Esophagus muscularis mucosa (tissue), 4 donors: ENCODE measurements around the gene FOXO3. TPM values are rescaled to one million over a fixed set of nuclear protein-coding genes. Genes with fewer than 3 reads are reported as not detected.

Source experiments
- DNase-seq: peaks from one replicate; pipeline ENCODE4 v3.0.0-alpha.2; 2017; ENCODE audit errors: extremely low spot score
- H3K27ac ChIP-seq, 4 donors: fragments of 200-600 bp; sonication (generic); replicated peaks in 1 of 4; 1 replicate in 3 of 4; 2 replicates in 1 of 4; pipeline ENCODE4 v1.5.1; 2016 to 2019; ENCODE audit warnings: mild to moderate bottlenecking in 1 of 4
- H3K27me3 ChIP-seq, 4 donors: fragments of 200-600 bp; sonication (generic); one replicate each; pipeline versions ENCODE4 v1.5.1 to v1.6.0; 2016 to 2019
- H3K36me3 ChIP-seq, 4 donors: fragments of 200-600 bp; sonication (generic); one replicate each; pipeline ENCODE4 v1.5.1; 2016 to 2019
- H3K4me1 ChIP-seq, 4 donors: fragments of 200-600 bp; sonication (generic); one replicate each; pipeline ENCODE4 v1.5.1; 2016 to 2019
- H3K4me3 ChIP-seq, 4 donors: fragments of 200-600 bp; sonication (generic); 1 replicate in 2 of 4; 2 replicates in 2 of 4; pipeline ENCODE4 v1.5.1; 2016 to 2019; ENCODE audit warnings: mild to moderate bottlenecking in 4 of 4, moderate library complexity in 1 of 4
- H3K9me3 ChIP-seq, 4 donors: fragments of 200-600 bp; sonication (generic); 1 replicate in 3 of 4; 2 replicates in 1 of 4; pipeline ENCODE4 v1.5.1; 2016 to 2019
- CTCF ChIP-seq, 3 experiments: fragments of 200-600 bp in 2 of 3; fragments of 450-650 bp in 1 of 3; sonication (generic) in 2 of 3; IDR thresholded peaks; one replicate each; pipeline ENCODE4 v1.5.1; 2017 to 2019; ENCODE audit warnings: antibody characterized with exemption in 3 of 3, mild to moderate bottlenecking in 2 of 3, moderate library complexity in 1 of 3
- EP300 ChIP-seq: sonication (generic); formaldehyde crosslinking; IDR thresholded peaks from one replicate; pipeline ENCODE4 v1.6.1; 2017; ENCODE audit warnings: antibody characterized with exemption
- POLR2A ChIP-seq: fragments of 450-650 bp; IDR thresholded peaks from one replicate; pipeline ENCODE4 v1.6.1; 2017; ENCODE audit warnings: antibody characterized with exemption, moderate library complexity, mild to moderate bottlenecking, low read depth
- POLR2AphosphoS5 ChIP-seq, 2 donors: sonication (generic); formaldehyde crosslinking; IDR thresholded peaks; one replicate each; pipeline ENCODE4 v1.6.1; 2017; ENCODE audit warnings: antibody characterized with exemption in 2 of 2
- WGBS: methylation state at CpG from one replicate; pipeline ENCODE4 v1.1.5; 2018; 5-methylcytosine and 5-hydroxymethylcytosine counted together
- intact Hi-C: fragments of 100-400 bp; cut with DNase I; formaldehyde crosslinking; loops from one replicate; pipeline ENCODE4 v1.15.1; 2023
- total RNA-seq, 4 donors: library from RNA; depleted of rRNA; stranded (reverse); fragments of >200 nt; gene quantifications; one replicate each; pipeline versions ENCODE4 v1.1.0 to v1.2.1, GENCODE V29; 2016

Gene FOXO3
- total RNA-seq, 4 donors from 2014 or later, result 92.2 to 154 (median 122) TPM

- WGBS, result 72% methylated on average over 4 of the region's 4 CpGs
- Histone ChIP-seq H3K4me1 (peaks cover 97 to 100% (median 100%) of the 10 kb centered on the region in 4 donors), H3K9me3 (no peaks in the 10 kb centered on the region), H3K4me3 (no peak overlapping the region), H3K36me3 (no peaks in the 10 kb centered on the region), H3K27me3 (no peaks in the 10 kb centered on the region), H3K27ac (peak overlapping the region; percentile 84 to 89 (median 86))
- intact Hi-C loops, result loop anchor here (5.0 kb wide), 1 partner anchor 58 kb away; no protein-coding TSS in a partner anchor
- no peak for DNase-seq
- TF ChIP-seq EP300 (no peak), CTCF (IDR thresholded peaks at IDR 0.05) (no peak), POLR2A (no peak), POLR2AphosphoS5 (IDR thresholded peaks at IDR 0.05) (no peak)
Observed at GRCh38 chr6:108594640-108595039, 33.9 kb downstream of the FOXO3 start.

GRCh38 chr6:108596956-108597355 is 36.2 kb downstream of the FOXO3 start:
- H3K9me3 ChIP-seq, result no peaks in the 10 kb centered on the region
- intact Hi-C loops, result no loop called here
- H3K4me1 ChIP-seq, result peaks cover 73 to 100% (median 92%) of the 10 kb centered on the region in 4 donors
- no peak for DNase-seq
- H3K4me3 ChIP-seq, result no peak overlapping the region
- H3K27me3 ChIP-seq, result no peaks in the 10 kb centered on the region
- peak overlapping the region; percentile 4 to 62 (median 62) for H3K27ac ChIP-seq
- no peaks in the 10 kb centered on the region for H3K36me3 ChIP-seq
- TF ChIP-seq POLR2AphosphoS5 (IDR thresholded peaks at IDR 0.05), result no peak

- Histone ChIP-seq H3K9me3 (no peaks in the 10 kb centered on the region), H3K27me3 (no peaks in the 10 kb centered on the region), H3K4me1 (peaks cover 66 to 97% (median 90%) of the 10 kb centered on the region in 4 donors), H3K36me3 (no peaks in the 10 kb centered on the region), H3K4me3 (no peak overlapping the region), H3K27ac (peak overlapping the region; percentile 45 to 62 (median 62))
- WGBS, result 40% methylated on average over 5 of the region's 5 CpGs
- intact Hi-C loops, result no loop called here
- DNase-seq, result no peak
- TF ChIP-seq POLR2A (no peak), POLR2AphosphoS5 (IDR thresholded peaks at IDR 0.05) (peak; percentile 18 to 33)
Observed at GRCh38 chr6:108597572-108598304, 37.0 kb downstream of the FOXO3 start.

GRCh38 chr6:108598305-108598863 is 37.7 kb downstream of the FOXO3 start:
- WGBS, result 60% methylated on average over 2 of the region's 2 CpGs
- H3K4me3 ChIP-seq, result no peak overlapping the region
- intact Hi-C loops, result no loop called here

DNA sequence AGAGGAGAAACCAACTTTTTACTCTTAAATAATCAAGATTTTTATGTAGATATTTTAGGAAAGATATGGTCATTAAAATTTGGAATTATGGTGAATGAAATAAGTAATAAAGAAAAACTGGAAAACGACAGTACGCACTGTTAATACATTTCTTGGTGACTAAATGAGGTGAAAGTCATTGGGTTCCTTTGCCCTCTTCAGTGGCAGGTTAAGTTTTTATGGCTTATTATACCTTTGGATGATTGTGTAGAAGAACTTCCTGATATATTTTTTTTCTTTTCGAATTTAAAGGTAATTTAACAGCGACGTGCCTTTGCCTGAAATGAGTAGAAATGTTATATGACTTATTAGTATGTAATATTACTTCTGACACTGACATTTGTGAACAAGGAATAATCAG is 43.4 kb downstream of the FOXO3 start:
- no peak overlapping the region for H3K27ac ChIP-seq
- TF ChIP-seq POLR2A, result no peak
- TF ChIP-seq CTCF (IDR thresholded peaks at IDR 0.05), result no peak
- TF ChIP-seq EP300, result no peak
- no peak for TF ChIP-seq POLR2AphosphoS5 (IDR thresholded peaks at IDR 0.05)
- no peaks in the 10 kb centered on the region for H3K27me3 ChIP-seq
- DNase-seq, result no peak
- intact Hi-C loops, result no loop called here
- WGBS, result 94% methylated on average over 5 of the region's 5 CpGs
- no peaks in the 10 kb centered on the region for H3K36me3 ChIP-seq
- H3K9me3 ChIP-seq, result no peaks in the 10 kb centered on the region
- no peak overlapping the region for H3K4me3 ChIP-seq
- H3K4me1 ChIP-seq, result peaks cover 50 to 90% (median 81%) of the 10 kb centered on the region in 4 donors

More at GRCh38 chr6:108598305-108598863, 37.7 kb downstream of the FOXO3 start:
- Histone ChIP-seq H3K4me1 (peaks cover 61 to 92% (median 84%) of the 10 kb centered on the region in 4 donors), H3K9me3 (no peaks in the 10 kb centered on the region), H3K27ac (peak overlapping the region; percentile 45 to 62 (median 62)), H3K27me3 (no peaks in the 10 kb centered on the region), H3K36me3 (no peaks in the 10 kb centered on the region)
- no peak for DNase-seq
- TF ChIP-seq EP300 (no peak), POLR2AphosphoS5 (IDR thresholded peaks at IDR 0.05) (peak in 1 of 2 donors; percentile 48)

- no peak for DNase-seq
- 89% methylated on average over 3 of the region's 3 CpGs for WGBS
- peaks cover 68 to 90% (median 85%) of the 10 kb centered on the region in 4 donors for H3K4me1 ChIP-seq
- no peaks in the 10 kb centered on the region for H3K27me3 ChIP-seq
- TF ChIP-seq POLR2AphosphoS5 (IDR thresholded peaks at IDR 0.05) (no peak), EP300 (no peak), CTCF (IDR thresholded peaks at IDR 0.05) (no peak), POLR2A (no peak)
- H3K4me3 ChIP-seq, result no peak overlapping the region
- H3K36me3 ChIP-seq, result no peaks in the 10 kb centered on the region
- intact Hi-C loops, result no loop called here
- H3K27ac ChIP-seq, result no peak overlapping the region
- no peaks in the 10 kb centered on the region for H3K9me3 ChIP-seq
Observed at GRCh38 chr6:108606250-108606690, 45.6 kb downstream of the FOXO3 start.
